ENCODE results near the gene PSME1. TPM values are rescaled to one million over a fixed set of nuclear protein-coding genes. Genes with fewer than 3 reads are reported as not detected.

The PSME1 gene
- total and polyA plus RNA-seq, 2 of the 13 experiments (the other 11 are each of a cell fraction or from before 2014, with no cell fraction given): 159 to 608 TPM

DNA sequence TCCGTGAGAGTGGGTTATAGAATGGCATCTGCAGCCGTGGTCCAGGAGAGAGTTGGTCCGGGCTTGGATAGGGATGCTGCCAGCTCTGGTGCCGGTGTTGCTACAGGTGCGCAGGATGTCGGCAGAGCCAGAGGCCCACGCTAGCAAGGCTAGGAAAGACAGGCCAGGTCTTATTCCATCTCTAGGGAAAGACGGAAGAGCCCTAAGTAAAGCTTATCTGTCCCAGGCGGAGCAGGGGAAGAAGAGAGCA, 485 bp upstream of the PSME1 start (continued):
- TF ChIP-seq, protein P1, sequence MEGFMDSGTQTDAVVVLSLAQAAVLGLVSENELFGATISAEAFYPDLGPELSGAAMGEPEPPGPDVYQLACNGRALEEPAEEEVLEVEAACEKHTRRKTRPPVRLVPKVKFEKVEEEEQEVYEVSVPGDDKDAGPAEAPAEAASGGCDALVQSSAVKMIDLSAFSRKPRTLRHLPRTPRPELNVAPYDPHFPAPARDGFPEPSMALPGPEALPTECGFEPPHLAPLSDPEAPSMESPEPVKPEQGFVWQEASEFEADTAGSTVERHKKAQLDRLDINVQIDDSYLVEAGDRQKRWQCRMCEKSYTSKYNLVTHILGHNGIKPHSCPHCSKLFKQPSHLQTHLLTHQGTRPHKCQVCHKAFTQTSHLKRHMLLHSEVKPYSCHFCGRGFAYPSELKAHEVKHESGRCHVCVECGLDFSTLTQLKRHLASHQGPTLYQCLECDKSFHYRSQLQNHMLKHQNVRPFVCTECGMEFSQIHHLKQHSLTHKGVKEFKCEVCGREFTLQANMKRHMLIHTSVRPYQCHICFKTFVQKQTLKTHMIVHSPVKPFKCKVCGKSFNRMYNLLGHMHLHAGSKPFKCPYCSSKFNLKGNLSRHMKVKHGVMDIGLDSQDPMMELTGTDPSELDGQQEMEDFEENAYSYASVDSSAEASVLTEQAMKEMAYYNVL (CRISPR knock-in tag; IDR thresholded peaks at IDR 0.05; ENCODE audit: borderline replicate concordance): no peak
- peak; percentile 18; the same call in 1 of the 2 replicates for TF ChIP-seq CAMTA2 (CRISPR knock-in tag; IDR thresholded peaks at IDR 0.05; ENCODE audit: borderline replicate concordance)
- TF ChIP-seq, protein P2, sequence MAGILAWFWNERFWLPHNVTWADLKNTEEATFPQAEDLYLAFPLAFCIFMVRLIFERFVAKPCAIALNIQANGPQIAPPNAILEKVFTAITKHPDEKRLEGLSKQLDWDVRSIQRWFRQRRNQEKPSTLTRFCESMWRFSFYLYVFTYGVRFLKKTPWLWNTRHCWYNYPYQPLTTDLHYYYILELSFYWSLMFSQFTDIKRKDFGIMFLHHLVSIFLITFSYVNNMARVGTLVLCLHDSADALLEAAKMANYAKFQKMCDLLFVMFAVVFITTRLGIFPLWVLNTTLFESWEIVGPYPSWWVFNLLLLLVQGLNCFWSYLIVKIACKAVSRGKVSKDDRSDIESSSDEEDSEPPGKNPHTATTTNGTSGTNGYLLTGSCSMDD (CRISPR knock-in tag; IDR thresholded peaks at IDR 0.05): no peak
- TF ChIP-seq ZNF264 (CRISPR knock-in tag; IDR thresholded peaks at IDR 0.05): 0 out of 2 replicates have a peak, but pooled peaks have one; percentile 11
- TF ChIP-seq ZNF382 (CRISPR knock-in tag; IDR thresholded peaks at IDR 0.05; ENCODE audit: borderline replicate concordance): no peak
- no peak for TF ChIP-seq SALL1 (CRISPR knock-in tag; IDR thresholded peaks at IDR 0.05)
- no peak for TF ChIP-seq POLR2G (IDR thresholded peaks at IDR 0.05; ENCODE audit: low read depth, low read length)
- TF ChIP-seq ZNF337 (CRISPR knock-in tag; IDR thresholded peaks at IDR 0.05; ENCODE audit: borderline replicate concordance, low read depth): no peak
- TF ChIP-seq, protein P3, sequence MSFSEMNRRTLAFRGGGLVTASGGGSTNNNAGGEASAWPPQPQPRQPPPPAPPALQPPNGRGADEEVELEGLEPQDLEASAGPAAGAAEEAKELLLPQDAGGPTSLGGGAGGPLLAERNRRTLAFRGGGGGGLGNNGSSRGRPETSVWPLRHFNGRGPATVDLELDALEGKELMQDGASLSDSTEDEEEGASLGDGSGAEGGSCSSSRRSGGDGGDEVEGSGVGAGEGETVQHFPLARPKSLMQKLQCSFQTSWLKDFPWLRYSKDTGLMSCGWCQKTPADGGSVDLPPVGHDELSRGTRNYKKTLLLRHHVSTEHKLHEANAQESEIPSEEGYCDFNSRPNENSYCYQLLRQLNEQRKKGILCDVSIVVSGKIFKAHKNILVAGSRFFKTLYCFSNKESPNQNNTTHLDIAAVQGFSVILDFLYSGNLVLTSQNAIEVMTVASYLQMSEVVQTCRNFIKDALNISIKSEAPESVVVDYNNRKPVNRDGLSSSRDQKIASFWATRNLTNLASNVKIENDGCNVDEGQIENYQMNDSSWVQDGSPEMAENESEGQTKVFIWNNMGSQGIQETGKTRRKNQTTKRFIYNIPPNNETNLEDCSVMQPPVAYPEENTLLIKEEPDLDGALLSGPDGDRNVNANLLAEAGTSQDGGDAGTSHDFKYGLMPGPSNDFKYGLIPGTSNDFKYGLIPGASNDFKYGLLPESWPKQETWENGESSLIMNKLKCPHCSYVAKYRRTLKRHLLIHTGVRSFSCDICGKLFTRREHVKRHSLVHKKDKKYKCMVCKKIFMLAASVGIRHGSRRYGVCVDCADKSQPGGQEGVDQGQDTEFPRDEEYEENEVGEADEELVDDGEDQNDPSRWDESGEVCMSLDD (CRISPR knock-in tag; IDR thresholded peaks at IDR 0.05; ENCODE audit: borderline replicate concordance): no peak
- peak; percentile 43; the same call in 1 of the 2 replicates for TF ChIP-seq ZNF569 (CRISPR knock-in tag; IDR thresholded peaks at IDR 0.05; ENCODE audit: borderline replicate concordance)
- no peak for TF ChIP-seq SOX5 (CRISPR knock-in tag; IDR thresholded peaks at IDR 0.05; ENCODE audit: borderline replicate concordance)
- no peak for TF ChIP-seq PCBP1 (IDR thresholded peaks at IDR 0.05; ENCODE audit: borderline replicate concordance, low read depth, low read length)
- no peak for TF ChIP-seq CENPX (CRISPR knock-in tag; IDR thresholded peaks at IDR 0.05)
- TF ChIP-seq, protein P4, sequence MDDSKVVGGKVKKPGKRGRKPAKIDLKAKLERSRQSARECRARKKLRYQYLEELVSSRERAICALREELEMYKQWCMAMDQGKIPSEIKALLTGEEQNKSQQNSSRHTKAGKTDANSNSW (CRISPR knock-in tag; IDR thresholded peaks at IDR 0.05; ENCODE audit: borderline replicate concordance): 0 out of 2 replicates have a peak, but pooled peaks have one; percentile 47
- TF ChIP-seq, protein P5, sequence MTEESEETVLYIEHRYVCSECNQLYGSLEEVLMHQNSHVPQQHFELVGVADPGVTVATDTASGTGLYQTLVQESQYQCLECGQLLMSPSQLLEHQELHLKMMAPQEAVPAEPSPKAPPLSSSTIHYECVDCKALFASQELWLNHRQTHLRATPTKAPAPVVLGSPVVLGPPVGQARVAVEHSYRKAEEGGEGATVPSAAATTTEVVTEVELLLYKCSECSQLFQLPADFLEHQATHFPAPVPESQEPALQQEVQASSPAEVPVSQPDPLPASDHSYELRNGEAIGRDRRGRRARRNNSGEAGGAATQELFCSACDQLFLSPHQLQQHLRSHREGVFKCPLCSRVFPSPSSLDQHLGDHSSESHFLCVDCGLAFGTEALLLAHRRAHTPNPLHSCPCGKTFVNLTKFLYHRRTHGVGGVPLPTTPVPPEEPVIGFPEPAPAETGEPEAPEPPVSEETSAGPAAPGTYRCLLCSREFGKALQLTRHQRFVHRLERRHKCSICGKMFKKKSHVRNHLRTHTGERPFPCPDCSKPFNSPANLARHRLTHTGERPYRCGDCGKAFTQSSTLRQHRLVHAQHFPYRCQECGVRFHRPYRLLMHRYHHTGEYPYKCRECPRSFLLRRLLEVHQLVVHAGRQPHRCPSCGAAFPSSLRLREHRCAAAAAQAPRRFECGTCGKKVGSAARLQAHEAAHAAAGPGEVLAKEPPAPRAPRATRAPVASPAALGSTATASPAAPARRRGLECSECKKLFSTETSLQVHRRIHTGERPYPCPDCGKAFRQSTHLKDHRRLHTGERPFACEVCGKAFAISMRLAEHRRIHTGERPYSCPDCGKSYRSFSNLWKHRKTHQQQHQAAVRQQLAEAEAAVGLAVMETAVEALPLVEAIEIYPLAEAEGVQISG (CRISPR knock-in tag; IDR thresholded peaks at IDR 0.05): no peak
- no peak for TF ChIP-seq POLR2AphosphoS5 (IDR thresholded peaks at IDR 0.05; ENCODE audit: low read depth, low read length)
- TF ChIP-seq NFYB (CRISPR knock-in tag; IDR thresholded peaks at IDR 0.05): no peak
- TF ChIP-seq REPIN1 (CRISPR knock-in tag; IDR thresholded peaks at IDR 0.05; ENCODE audit: borderline replicate concordance, low read depth): no peak
- no peak for TF ChIP-seq HDAC2 (CRISPR knock-in tag; IDR thresholded peaks at IDR 0.05)
- peak; percentile 84; the same call in 1 of the 2 replicates for TF ChIP-seq NFE2L1 (CRISPR knock-in tag; IDR thresholded peaks at IDR 0.05; ENCODE audit: borderline replicate concordance)

Data from HepG2 (cell line).